Activated CD8-positive, alpha-beta memory T cell treated with anti-CD3 and anti-CD28 coated beads, Interleukin-2, amount 50 U/mL, for 24 hours (primary cell): ENCODE results near the gene OR7C2.
"Not testable (repeated sequence)": the region's sequence is repeated elsewhere in the genome, so short reads cannot be mapped to it uniquely, and the experiment has no call there.

Source experiments
- DNase-seq: peaks from one replicate; pipeline ENCODE4 v3.0.0-alpha.2; 2020; ENCODE audit errors: extremely low read depth

The OR7C2 gene

DNA sequence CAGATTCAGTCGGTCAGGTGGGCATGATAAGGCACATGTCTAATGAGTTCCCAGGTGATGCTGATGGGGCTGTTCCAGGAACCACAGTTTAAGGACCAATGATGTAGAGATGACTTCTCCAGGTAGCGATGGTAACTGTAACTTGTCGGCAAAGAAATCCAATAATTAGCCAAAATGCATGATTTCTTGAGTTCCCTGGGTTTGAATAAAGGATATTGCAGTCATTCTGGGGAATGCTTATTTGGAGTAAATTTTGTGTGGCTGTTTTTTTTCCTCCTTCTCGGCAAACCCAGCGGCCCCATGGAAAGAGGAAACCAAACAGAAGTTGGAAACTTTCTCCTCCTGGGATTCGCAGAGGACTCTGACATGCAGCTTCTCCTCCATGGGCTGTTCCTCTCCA, at the start of gene OR7C2:
OR7C2 (plus strand) TSS at position 301 of the 400 bp plus-strand sequence; CDS start at position 301, 0 bp downstream.
- no peak for DNase-seq

GRCh38 chr19:14901675-14902260, 39.5 kb upstream of the OR7C2 start:
- no peak for DNase-seq

GRCh38 chr19:14906711-14907110, 34.6 kb upstream of the OR7C2 start:
- no peak for DNase-seq

GRCh38 chr19:14915116-14915515, 26.2 kb upstream of the OR7C2 start:
- no peak for DNase-seq

- DNase-seq = no peak
These were observed 24.4 kb upstream of the OR7C2 start for GRCh38 chr19:14916848-14917247.

DNA sequence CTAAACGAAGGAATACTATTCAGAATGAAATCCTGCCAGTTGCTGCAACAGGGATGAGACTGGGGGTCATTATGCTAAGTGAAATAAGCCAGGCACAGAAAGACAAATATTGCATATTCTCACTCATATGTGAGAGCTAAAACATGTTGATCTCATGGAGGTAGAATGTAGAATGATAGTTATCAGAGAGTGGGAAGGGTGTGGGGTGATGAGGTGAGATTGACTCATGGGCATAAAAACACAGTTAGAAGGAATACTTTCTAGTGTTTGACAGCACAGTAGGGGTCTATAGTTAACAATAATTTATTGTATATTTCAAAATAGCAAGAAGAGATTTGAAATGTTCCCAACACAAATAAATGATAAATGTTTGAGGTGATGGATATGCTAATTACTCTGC, 7.8 kb upstream of the OR7C2 start:
- no peak for DNase-seq

DNA sequence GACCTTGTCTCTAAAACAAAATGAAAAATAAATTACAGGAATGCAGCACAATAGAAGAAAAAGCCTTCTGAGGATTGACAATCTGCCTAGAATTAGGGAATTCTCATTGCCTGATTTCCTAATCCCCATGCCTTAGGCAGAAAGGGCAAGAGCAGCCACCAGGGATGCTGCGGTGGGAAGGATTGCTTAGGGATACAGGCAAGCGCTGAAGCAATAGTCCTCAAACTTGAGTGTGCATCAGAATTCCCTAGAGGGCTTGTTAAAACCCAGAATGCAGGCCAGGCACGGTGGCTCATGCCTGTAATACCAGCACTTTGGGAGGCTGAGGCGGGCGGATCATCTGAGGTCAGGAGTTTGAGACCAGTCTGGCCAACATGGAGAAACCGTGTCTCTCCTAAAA, 1.0 kb upstream of the OR7C2 start:
- no peak for DNase-seq

GRCh38 chr19:14943601-14944000, 2.3 kb downstream of the OR7C2 start:
- no peak for DNase-seq

GRCh38 chr19:14944456-14944855, 3.2 kb downstream of the OR7C2 start:
- no peak for DNase-seq

DNA sequence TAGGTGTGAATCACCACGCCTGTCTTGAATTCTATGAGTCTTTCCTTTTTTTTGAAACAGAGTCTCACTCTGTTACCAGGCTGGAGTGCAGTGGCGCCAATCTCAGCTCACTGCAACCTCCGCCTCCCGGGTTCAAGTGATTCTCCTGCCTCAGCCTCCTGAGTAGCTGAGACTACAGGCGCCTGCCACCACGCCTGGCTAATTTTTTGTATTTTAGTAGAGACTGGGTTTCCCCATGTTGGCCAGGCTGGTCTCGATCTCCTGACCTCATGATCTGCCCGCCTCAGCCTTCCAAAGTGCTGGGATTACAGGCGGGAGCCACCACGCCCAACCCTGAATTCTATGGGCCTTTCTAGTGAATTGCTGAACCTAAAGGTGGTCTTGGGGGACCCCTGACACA, 8.1 kb downstream of the OR7C2 start:
- DNase-seq = not testable (repeated sequence)

- DNase-seq = no peak
These were observed 8.6 kb downstream of the OR7C2 start for GRCh38 chr19:14949876-14950275.

GRCh38 chr19:14950421-14950820, 9.1 kb downstream of the OR7C2 start:
- DNase-seq = no peak

GRCh38 chr19:14952767-14953166, 11.5 kb downstream of the OR7C2 start:
- DNase-seq = no peak

- no peak for DNase-seq
These were observed 12.9 kb downstream of the OR7C2 start for GRCh38 chr19:14954071-14954655.

GRCh38 chr19:14957464-14957863, 16.2 kb downstream of the OR7C2 start:
- DNase-seq = no peak

DNA sequence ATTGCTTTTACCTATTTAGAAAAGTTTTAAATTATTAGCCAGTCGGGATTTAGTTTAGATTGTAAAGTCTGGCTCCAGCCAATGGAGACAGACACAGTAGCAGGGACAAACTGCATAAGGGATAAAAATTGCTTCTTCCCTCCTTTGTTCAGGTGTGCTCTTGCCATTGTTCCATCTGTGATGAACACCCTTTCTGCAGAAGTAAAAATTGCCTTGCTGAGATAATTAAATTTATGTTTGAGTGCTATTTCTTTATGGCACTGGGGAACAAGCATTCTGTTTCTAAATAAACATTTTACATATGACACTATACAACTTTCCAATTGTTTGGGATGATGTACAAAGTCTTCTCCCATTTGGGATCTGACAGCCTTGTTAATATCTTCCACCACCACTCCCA, 18.0 kb downstream of the OR7C2 start:
- no peak for DNase-seq

GRCh38 chr19:14961956-14962685, 20.8 kb downstream of the OR7C2 start:
- no peak for DNase-seq

DNA sequence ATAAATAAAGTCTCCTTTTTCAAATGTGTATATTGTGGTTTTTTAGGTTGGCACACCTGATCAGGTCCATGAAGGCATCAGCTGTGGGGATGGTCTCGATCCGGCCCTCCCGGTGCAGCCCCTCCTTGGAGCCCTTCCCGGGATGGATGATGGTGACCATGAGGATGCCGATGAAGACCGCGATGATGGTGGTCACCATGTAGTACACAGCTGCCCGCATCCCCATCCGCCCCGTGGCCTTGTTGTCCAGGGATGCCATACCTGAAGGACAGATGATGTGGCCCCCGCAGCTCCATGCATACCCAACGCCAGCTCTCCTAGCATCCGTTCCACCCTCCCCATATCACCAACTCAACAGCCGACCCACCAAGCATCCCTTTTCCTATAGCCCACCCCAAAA, 27.0 kb downstream of the OR7C2 start:
- DNase-seq = no peak

DNA sequence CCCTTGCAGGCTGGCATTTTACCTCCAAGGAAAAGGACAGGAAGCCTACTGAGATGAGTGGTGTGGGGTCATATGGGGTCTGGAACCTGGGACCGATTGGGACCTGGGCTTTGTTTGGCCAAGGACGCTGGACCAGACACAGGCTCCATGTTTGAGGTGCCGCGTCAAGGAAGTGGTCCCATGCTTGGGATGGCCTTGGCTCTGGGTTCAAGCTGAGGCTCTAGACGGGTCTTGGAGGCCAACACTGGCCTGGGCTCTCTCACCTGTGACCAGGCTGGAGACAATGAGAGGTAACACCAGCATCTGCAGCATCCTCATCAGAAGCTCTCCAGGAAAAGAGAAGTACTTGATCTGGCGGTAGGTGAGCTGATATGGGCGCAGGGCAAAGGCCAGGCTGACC, 30.2 kb downstream of the OR7C2 start:
- DNase-seq = no peak

GRCh38 chr19:14972676-14973075, 31.4 kb downstream of the OR7C2 start:
- DNase-seq = no peak

DNA sequence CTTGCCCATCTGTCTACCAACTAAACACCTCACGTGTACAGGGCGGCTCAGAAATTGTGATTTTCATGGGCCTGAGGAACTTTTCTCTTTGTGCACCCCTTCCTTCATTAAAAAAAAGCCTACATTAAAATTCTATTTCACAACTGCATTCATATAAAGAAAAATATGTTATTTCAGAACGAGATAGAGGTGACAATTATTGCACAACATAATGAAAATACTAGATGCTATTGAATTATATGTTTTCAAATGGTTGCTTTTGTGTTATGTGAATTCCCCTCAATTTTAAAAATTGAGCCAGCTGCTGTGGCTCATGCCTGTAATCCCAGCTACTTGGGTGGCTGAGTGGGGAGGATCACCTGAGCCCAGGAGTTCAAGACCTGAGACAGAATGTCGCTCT, 33.2 kb downstream of the OR7C2 start:
- no peak for DNase-seq

- no peak for DNase-seq
These were observed 35.8 kb downstream of the OR7C2 start for GRCh38 chr19:14977128-14977527.

DNA sequence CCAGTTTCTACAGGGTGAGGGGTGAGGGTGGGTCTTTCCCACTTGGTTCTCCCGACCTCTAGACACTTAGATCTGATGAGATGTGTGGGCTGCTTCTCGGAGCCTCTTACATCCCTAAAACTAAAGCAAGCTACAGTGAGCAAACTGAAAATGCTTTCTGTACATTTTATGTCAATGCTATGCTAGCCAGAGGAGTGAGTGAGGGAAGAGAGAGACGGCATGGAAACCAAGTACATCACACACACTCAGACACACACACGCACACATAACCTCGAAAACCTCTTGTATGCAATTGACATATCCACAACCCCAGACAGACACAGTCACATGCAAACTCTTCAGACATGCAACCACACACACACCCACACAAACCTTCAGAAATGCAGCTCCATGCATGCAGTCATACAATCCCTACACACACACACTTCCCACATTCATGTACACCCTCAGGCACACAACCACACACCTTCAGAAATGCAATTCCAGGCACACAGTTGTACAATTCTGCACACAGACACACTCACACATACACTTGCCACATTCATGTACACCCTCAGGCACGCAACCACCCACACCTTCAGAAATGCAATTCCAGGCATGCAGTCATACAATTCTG, 37.0 kb downstream of the OR7C2 start:
- DNase-seq = no peak
